Neutrophil (primary cell): ENCODE results near the gene MACF1.

Source experiments
- H3K27ac ChIP-seq: fragments of 200-600 bp; sonication (generic); 2 replicates; pipeline ENCODE4 v1.5.1; 2016; ENCODE audit warnings: mild to moderate bottlenecking, moderate library complexity
- H3K27me3 ChIP-seq: fragments of 200-600 bp; sonication (generic); 2 replicates; pipeline ENCODE4 v1.6.0; 2016; ENCODE audit warnings: mild to moderate bottlenecking
- H3K36me3 ChIP-seq: fragments of 200-600 bp; sonication (generic); 2 replicates; pipeline ENCODE4 v1.5.1; 2017
- H3K4me1 ChIP-seq, 2 experiments: fragments of 200-600 bp in 1 of 2; sonication (generic) in 1 of 2; 1 replicate in 1 of 2; 2 replicates in 1 of 2; pipeline versions ENCODE4 v1.5.1 to v1.6.1; 2013 to 2016; ENCODE audit warnings: low read depth in 1 of 2, low read length in 1 of 2, mild to moderate bottlenecking in 1 of 2, moderate library complexity in 1 of 2; ENCODE audit not compliant: control insufficient read depth in 1 of 2, insufficient read depth in 1 of 2
- H3K4me3 ChIP-seq, 2 experiments: fragments of 200-600 bp in 1 of 2; sonication (generic) in 1 of 2; 1 replicate in 1 of 2; 2 replicates in 1 of 2; pipeline ENCODE4 v1.5.1; 2013 to 2016; ENCODE audit warnings: low read depth in 1 of 2, low read length in 1 of 2, mild to moderate bottlenecking in 1 of 2, moderate library complexity in 1 of 2
- H3K9me3 ChIP-seq: fragments of 200-600 bp; sonication (generic); 2 replicates; pipeline ENCODE4 v1.5.1; 2016
- TF ChIP-seq, protein P1 (sequence below): fragments of 200-600 bp; sonication (generic); IDR thresholded peaks from 2 replicates; pipeline ENCODE4 v1.5.1; 2016; ENCODE audit warnings: antibody characterized with exemption

The MACF1 gene

DNA sequence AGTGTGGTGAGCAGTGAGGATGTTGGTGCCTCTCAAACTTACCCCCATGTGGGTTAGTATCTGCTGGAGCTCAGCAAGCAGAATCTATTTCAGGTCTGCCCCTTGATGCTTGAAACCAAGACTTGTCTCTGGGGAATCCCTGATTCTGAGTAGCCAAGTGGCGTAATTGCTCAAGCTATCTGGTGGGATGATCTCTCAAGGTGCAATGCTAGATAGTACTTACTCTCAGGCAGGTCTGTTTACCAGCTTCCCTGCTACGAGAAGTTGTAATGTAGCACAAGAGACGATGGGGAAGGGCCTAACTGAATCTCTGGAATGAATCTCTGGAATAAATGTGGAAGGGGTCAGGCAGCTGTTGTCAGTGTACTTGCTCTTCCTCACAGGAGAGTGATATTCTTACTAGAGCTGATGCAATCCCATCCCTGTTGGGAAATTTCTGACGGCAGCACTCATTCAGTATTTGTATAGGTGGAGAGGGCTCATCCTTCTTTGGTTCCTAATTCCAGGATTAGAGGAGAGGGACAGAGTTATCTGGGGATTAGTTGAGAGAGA lies 65.4 kb downstream of the MACF1 start:
- H3K27me3 ChIP-seq = no peaks in the 10 kb centered on the region
- H3K36me3 ChIP-seq = no peaks in the 10 kb centered on the region
- peaks cover 0 to 13% of the 10 kb centered on the region in 2 experiments for H3K4me1 ChIP-seq
- H3K4me3 ChIP-seq = no peak overlapping the region
- H3K27ac ChIP-seq = no peak overlapping the region
- no peaks in the 10 kb centered on the region for H3K9me3 ChIP-seq
- TF ChIP-seq, protein P1, sequence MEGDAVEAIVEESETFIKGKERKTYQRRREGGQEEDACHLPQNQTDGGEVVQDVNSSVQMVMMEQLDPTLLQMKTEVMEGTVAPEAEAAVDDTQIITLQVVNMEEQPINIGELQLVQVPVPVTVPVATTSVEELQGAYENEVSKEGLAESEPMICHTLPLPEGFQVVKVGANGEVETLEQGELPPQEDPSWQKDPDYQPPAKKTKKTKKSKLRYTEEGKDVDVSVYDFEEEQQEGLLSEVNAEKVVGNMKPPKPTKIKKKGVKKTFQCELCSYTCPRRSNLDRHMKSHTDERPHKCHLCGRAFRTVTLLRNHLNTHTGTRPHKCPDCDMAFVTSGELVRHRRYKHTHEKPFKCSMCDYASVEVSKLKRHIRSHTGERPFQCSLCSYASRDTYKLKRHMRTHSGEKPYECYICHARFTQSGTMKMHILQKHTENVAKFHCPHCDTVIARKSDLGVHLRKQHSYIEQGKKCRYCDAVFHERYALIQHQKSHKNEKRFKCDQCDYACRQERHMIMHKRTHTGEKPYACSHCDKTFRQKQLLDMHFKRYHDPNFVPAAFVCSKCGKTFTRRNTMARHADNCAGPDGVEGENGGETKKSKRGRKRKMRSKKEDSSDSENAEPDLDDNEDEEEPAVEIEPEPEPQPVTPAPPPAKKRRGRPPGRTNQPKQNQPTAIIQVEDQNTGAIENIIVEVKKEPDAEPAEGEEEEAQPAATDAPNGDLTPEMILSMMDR = no peak

DNA sequence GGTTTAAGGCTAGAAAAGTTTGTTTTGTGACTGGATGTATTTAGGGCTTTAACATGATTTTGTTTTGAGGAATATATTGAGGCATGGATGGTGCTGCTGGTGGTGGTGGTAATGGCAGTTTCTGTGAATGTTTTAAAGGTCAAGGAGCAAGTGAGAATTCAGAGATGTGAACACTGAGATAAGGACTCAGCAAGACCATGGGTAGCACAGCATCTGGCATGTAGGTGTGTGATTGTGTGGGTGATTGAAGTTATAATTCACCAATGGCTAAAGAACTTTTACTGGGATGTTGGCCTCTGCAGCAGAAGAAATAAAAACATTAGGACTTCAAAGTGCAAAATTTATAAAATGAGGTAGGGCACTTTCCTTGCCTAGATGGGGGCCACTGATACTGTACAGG lies 65.9 kb downstream of the MACF1 start:
- no peak overlapping the region for H3K27ac ChIP-seq
- TF ChIP-seq, protein P1 = no peak
- no peak overlapping the region for H3K4me3 ChIP-seq
- H3K4me1 ChIP-seq = peaks cover 0 to 13% of the 10 kb centered on the region in 2 experiments
- no peaks in the 10 kb centered on the region for H3K27me3 ChIP-seq
- H3K36me3 ChIP-seq = no peaks in the 10 kb centered on the region
- no peaks in the 10 kb centered on the region for H3K9me3 ChIP-seq

- H3K27me3 ChIP-seq = no peaks in the 10 kb centered on the region
- H3K36me3 ChIP-seq = no peaks in the 10 kb centered on the region
- TF ChIP-seq, protein P1 = no peak
- no peaks in the 10 kb centered on the region for H3K9me3 ChIP-seq
- no peak overlapping the region for H3K27ac ChIP-seq
- no peak overlapping the region for H3K4me3 ChIP-seq
- peaks cover 0 to 13% of the 10 kb centered on the region in 2 experiments for H3K4me1 ChIP-seq
Measured at GRCh38 chr1:39272027-39272797, 67.7 kb downstream of the MACF1 start.

- TF ChIP-seq, protein P1 = no peak
- Histone ChIP-seq H3K27me3 (no peaks in the 10 kb centered on the region), H3K4me1 (peaks cover 0 to 12% of the 10 kb centered on the region in 2 experiments), H3K27ac (no peak overlapping the region), H3K9me3 (no peaks in the 10 kb centered on the region), H3K4me3 (no peak overlapping the region), H3K36me3 (no peaks in the 10 kb centered on the region)
Measured at GRCh38 chr1:39272798-39273469, 68.4 kb downstream of the MACF1 start.

DNA sequence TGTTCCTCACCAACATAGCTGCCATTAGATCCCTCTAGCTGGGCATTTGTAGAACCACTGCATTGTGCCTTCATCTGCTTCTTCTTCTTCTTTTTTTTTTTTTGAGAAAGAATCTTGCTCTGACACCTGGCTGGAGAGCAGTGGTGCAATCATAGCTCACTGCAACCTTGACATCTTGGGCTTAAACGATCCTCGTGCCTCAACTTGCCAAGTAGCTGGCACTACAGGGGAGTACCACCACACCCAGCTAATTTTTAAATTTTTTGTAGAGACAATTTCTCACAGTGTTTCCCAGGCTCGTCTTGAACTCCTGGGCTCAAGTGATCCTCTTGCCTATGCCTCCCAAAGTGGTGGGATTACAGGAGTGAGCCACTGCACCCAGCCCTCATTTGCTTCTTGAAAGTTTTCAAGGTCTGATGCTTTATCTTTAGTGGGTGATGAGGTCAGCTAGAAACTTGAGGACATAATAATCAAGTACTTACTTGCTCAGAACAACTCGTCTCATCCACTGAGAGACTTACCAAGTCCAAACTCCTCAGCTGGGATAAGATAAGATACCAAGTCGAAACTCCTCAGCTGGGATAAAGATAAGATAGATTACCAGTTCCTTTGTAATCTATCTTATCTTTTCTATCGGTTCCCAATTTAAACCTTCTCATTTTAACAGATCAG lies 71.5 kb downstream of the MACF1 start:
- H3K27ac ChIP-seq = no peak overlapping the region
- no peak overlapping the region for H3K4me3 ChIP-seq
- no peaks in the 10 kb centered on the region for H3K4me1 ChIP-seq

More for the DNA sequence above, 71.5 kb downstream of the MACF1 start:
- TF ChIP-seq, protein P1 = no peak
- H3K27me3 ChIP-seq = no peaks in the 10 kb centered on the region
- peaks cover 4% of the 10 kb centered on the region for H3K36me3 ChIP-seq
- H3K9me3 ChIP-seq = no peaks in the 10 kb centered on the region
